Activated CD4-positive, alpha-beta T cell treated with anti-CD3 and anti-CD28 coated beads, Interleukin-2, Interleukin-4, amounts not matched to agents 100 ng/mL and 50 ng/mL, durations not matched to agents 16 hours and 8 hours (primary cell): ENCODE results near the gene USP6.
"Not testable (repeated sequence)": the region's sequence is repeated elsewhere in the genome, so short reads cannot be mapped to it uniquely, and the experiment has no call there.

Source experiments
- DNase-seq: peaks from one replicate; pipeline ENCODE4 v3.0.0-alpha.2; 2020; ENCODE audit warnings: low spot score

The USP6 gene

GRCh38 chr17:5122056-5122455 lies 6.2 kb downstream of the USP6 start:
- not testable (repeated sequence) for DNase-seq

GRCh38 chr17:5122586-5123342 lies 6.9 kb downstream of the USP6 start:
- no peak for DNase-seq

- DNase-seq, result no peak
Measured at GRCh38 chr17:5123343-5124124, 7.7 kb downstream of the USP6 start.

GRCh38 chr17:5124125-5124760 lies 8.4 kb downstream of the USP6 start:
- not testable (repeated sequence) for DNase-seq

GRCh38 chr17:5124896-5125295 lies 9.1 kb downstream of the USP6 start:
- DNase-seq, result not testable (repeated sequence)

- no peak for DNase-seq
Measured at GRCh38 chr17:5126719-5127488, 11.1 kb downstream of the USP6 start.

GRCh38 chr17:5127910-5128309 lies 12.1 kb downstream of the USP6 start:
- DNase-seq, result no peak

GRCh38 chr17:5128387-5128786 lies 12.6 kb downstream of the USP6 start:
- DNase-seq, result not testable (repeated sequence)

- DNase-seq, result no peak
Measured at GRCh38 chr17:5128905-5129535, 13.2 kb downstream of the USP6 start.

GRCh38 chr17:5129770-5130169 lies 13.9 kb downstream of the USP6 start:
- not testable (repeated sequence) for DNase-seq

GRCh38 chr17:5130261-5130660 lies 14.4 kb downstream of the USP6 start:
- DNase-seq, result not testable (repeated sequence)

- DNase-seq, result not testable (repeated sequence)
Measured at GRCh38 chr17:5130687-5131086, 14.9 kb downstream of the USP6 start.

GRCh38 chr17:5131146-5131715 lies 15.4 kb downstream of the USP6 start:
- DNase-seq, result no peak

GRCh38 chr17:5131799-5132502 lies 16.1 kb downstream of the USP6 start:
- DNase-seq, result not testable (repeated sequence)

- DNase-seq, result not testable (repeated sequence)
Measured at GRCh38 chr17:5132503-5133225, 16.8 kb downstream of the USP6 start.

GRCh38 chr17:5133311-5133710 lies 17.5 kb downstream of the USP6 start:
- no peak for DNase-seq

- not testable (repeated sequence) for DNase-seq
Measured at GRCh38 chr17:5133961-5134360, 18.1 kb downstream of the USP6 start.

- not testable (repeated sequence) for DNase-seq
Measured at GRCh38 chr17:5134571-5134970, 18.7 kb downstream of the USP6 start.

GRCh38 chr17:5135131-5135712 lies 19.4 kb downstream of the USP6 start:
- not testable (repeated sequence) for DNase-seq
